Measurements from ENCODE around the gene PRDM12. TPM values are rescaled to one million over a fixed set of nuclear protein-coding genes. Genes with fewer than 3 reads are reported as not detected.

PRDM12 gene
- total and polyA plus RNA-seq, 7 donors: 0.03 to 0.17 (median 0.06) TPM; not detected in 4

DNA sequence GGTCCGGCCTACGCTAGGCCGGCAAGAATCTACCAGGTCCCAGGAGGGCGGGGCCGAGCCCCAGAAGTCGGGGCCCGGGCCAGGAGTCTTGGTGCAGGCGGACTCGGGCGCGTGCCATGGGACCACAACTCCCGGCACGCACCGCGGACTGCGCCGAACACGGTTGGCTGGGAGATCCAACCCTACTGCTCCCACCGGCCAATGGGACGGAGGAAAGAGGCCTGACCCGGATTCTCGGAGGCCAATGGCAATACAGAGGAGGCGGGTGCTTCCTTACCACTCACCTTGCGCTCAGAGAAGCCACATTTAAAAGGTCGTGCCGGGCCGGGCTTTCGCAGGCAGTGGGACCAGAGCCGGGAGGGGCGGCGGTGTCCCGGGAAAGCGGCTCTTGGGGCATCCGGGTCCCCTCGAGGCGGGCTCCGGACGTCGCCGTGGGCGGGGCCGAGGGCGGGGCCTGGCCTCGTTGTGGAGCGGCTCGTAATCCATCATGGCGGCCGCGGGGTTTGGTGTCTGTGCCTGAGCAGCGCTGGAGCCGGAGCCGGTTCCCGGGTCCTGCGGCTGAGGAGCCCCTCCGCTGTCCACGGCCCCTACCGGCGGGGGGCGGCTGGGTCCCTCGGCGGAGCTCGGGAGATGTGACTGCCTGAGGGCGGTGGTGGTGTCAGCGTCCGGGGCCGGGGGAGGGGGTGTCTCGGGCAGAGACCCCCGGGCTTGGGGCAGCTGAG, 48.3 kb downstream of the PRDM12 start:
- no peaks in the 10 kb centered on the region for H3K36me3 ChIP-seq (ENCODE audit: insufficient read depth in 1 of 2, low read depth in 1 of 2)
- peak overlapping the region; percentile 94 for H3K4me3 ChIP-seq
- peak; percentile 99 for DNase-seq
- H3K9me3 ChIP-seq: no peaks in the 10 kb centered on the region
- TF ChIP-seq, protein P1, sequence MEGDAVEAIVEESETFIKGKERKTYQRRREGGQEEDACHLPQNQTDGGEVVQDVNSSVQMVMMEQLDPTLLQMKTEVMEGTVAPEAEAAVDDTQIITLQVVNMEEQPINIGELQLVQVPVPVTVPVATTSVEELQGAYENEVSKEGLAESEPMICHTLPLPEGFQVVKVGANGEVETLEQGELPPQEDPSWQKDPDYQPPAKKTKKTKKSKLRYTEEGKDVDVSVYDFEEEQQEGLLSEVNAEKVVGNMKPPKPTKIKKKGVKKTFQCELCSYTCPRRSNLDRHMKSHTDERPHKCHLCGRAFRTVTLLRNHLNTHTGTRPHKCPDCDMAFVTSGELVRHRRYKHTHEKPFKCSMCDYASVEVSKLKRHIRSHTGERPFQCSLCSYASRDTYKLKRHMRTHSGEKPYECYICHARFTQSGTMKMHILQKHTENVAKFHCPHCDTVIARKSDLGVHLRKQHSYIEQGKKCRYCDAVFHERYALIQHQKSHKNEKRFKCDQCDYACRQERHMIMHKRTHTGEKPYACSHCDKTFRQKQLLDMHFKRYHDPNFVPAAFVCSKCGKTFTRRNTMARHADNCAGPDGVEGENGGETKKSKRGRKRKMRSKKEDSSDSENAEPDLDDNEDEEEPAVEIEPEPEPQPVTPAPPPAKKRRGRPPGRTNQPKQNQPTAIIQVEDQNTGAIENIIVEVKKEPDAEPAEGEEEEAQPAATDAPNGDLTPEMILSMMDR (IDR thresholded peaks at IDR 0.05): no peak
- intact Hi-C loops (cut with DNase I): loop anchor here in 1 of 2 donors (5.0 kb wide), 1 partner anchor 55 kb away; no protein-coding TSS in a partner anchor
- H3K27me3 ChIP-seq (ENCODE audit: insufficient read depth in 3 of 3, low read length in 2 of 3): no peaks in the 10 kb centered on the region
- peak overlapping the region; percentile 89 for H3K27ac ChIP-seq
- peaks cover 25% of the 10 kb centered on the region for H3K4me1 ChIP-seq
- 0 to 1% (median 0%) methylated on average over 52 to 68 of the region's 68 CpGs for WGBS, 3 donors
- ATAC-seq: peak; percentile 97 to 98 (median 97)

DNA sequence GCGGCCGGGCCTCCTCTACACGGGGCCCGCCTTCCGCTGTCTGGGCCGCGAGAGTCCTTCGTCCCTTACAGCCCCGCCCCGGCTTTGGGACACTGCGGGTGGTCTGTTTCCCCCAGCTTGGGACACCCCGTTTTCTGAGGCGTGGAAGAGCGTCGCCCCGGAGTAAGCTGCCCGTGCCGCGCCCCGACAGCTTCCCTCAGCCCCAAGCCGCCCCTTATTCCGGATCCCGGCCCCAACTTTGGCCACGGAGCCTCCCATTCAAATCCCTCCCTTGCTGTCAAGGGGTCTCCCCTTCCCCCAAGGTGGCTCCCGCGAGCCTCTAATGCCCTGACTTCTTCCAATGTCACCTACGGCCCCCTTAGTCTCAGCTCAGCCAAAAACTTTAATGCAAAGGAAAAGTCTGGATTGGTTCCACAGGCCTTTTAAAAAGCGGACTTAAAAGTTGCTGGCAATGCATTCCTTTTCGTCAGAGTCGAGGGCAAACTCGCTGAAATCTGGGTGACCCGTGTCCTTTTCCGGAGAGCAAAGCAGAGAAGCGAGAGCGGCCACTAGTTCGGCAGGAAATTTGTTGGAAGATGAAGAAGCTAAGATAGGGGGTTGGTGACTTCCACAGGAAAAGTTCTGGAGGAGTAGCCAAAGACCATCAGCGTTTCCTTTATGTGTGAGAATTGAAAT, 49.0 kb downstream of the PRDM12 start:
- WGBS, 3 donors: 0 to 1% (median 0%) methylated on average over 33 to 37 of the region's 37 CpGs

DNA sequence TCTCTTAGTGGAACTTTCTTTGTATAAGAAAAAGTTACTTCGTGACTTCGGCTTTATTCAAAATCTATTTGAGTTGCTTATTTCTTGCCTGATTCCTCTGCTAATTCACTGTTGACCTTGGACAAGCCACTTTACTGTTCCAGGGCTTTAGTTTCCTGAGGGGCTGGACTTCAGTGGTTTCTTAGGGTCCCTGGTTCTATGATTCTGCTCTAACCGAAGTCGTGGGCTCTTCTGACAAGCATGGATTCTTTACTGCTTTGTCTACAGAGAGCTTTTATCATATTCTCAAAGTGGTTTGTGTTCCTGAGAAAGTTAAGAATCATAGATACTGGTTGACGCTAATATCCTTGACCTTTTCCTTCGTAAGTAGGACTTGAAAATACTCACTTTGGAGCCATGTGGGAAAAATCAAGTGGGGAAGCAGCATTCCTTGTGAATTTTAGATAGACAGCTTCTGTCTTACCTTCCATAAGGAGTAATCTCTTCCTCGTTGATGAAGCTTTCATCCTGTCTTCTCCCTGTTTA, 50.3 kb downstream of the PRDM12 start:
- TF ChIP-seq, protein P1 (IDR thresholded peaks at IDR 0.05): no peak
- ATAC-seq (no peak), DNase-seq (no peak)
- H3K27ac ChIP-seq: peak overlapping the region; percentile 89
- no peaks in the 10 kb centered on the region for H3K27me3 ChIP-seq (ENCODE audit: insufficient read depth in 3 of 3, low read length in 2 of 3)
- no peaks in the 10 kb centered on the region for H3K36me3 ChIP-seq (ENCODE audit: insufficient read depth in 1 of 2, low read depth in 1 of 2)
- 15 to 25% (median 18%) methylated on average over 7 of the region's 7 CpGs for WGBS, 3 donors
- peak overlapping the region; percentile 94 for H3K4me3 ChIP-seq
- intact Hi-C loops (cut with DNase I): loop anchor here in 1 of 2 donors (5.0 kb wide), 1 partner anchor 53 kb away; no protein-coding TSS in a partner anchor
- no peaks in the 10 kb centered on the region for H3K9me3 ChIP-seq
- H3K4me1 ChIP-seq: peaks cover 25% of the 10 kb centered on the region

More for the DNA sequence above, 49.0 kb downstream of the PRDM12 start:
- TF ChIP-seq, protein P1 (IDR thresholded peaks at IDR 0.05): no peak
- ATAC-seq (peak in 2 of 4 donors; percentile 0 to 7), DNase-seq (peak in 1 of 2 donors; percentile 62)
- no peaks in the 10 kb centered on the region for H3K27me3 ChIP-seq (ENCODE audit: insufficient read depth in 3 of 3, low read length in 2 of 3)
- H3K4me1 ChIP-seq: peaks cover 25% of the 10 kb centered on the region
- no peaks in the 10 kb centered on the region for H3K36me3 ChIP-seq (ENCODE audit: insufficient read depth in 1 of 2, low read depth in 1 of 2)
- intact Hi-C loops (cut with DNase I): loop anchor here in 1 of 2 donors (5.0 kb wide), 1 partner anchor 54 kb away; no protein-coding TSS in a partner anchor
- no peaks in the 10 kb centered on the region for H3K9me3 ChIP-seq
- peak overlapping the region; percentile 94 for H3K4me3 ChIP-seq
- H3K27ac ChIP-seq: peak overlapping the region; percentile 89

DNA sequence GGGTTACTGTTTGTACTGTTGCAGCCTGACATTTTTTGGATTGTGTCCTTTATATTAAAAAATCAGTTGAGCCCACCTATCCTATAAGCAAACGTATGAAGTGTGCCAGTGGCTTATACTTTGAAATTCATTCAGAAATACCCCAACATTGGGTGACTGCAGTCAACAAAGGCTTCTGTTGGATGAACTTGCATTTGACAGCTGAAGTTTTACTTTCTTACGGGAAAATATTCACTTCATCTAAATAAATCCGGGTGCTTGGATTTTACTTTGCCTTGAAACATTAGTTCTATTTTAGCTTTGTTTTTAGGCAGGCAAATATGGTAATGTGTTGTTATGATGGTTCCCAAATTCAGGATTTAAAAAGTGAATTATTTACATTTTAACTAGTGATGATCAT, 50.9 kb downstream of the PRDM12 start:
- intact Hi-C loops (cut with DNase I): no loop called here
- H3K4me1 ChIP-seq: peaks cover 25% of the 10 kb centered on the region

More for the DNA sequence above, 50.9 kb downstream of the PRDM12 start:
- H3K27ac ChIP-seq: peak overlapping the region; percentile 14
- H3K9me3 ChIP-seq: no peaks in the 10 kb centered on the region
- H3K4me3 ChIP-seq: peak overlapping the region; percentile 94
- ATAC-seq (no peak), DNase-seq (no peak)
- TF ChIP-seq, protein P1 (IDR thresholded peaks at IDR 0.05): no peak
- H3K27me3 ChIP-seq (ENCODE audit: insufficient read depth in 3 of 3, low read length in 2 of 3): no peaks in the 10 kb centered on the region
- 8 to 9% (median 9%) methylated on average over 3 of the region's 3 CpGs for WGBS, 3 donors
- no peaks in the 10 kb centered on the region for H3K36me3 ChIP-seq (ENCODE audit: insufficient read depth in 1 of 2, low read depth in 1 of 2)
